GM21447 (cell line): ENCODE results near the gene DLAT.
A peak's percentile ranks its signal among the peaks of the same experiment; 100 is the strongest.
"Not testable (repeated sequence)": the region's sequence is repeated elsewhere in the genome, so short reads cannot be mapped to it uniquely, and the experiment has no call there.

Experiments used
- ATAC-seq: cut with Tn5 transposase; IDR thresholded peaks from one replicate; pipeline ENCODE4 v1.9.1; 2021; ENCODE audit not compliant: unreplicated experiment

Gene DLAT

DNA sequence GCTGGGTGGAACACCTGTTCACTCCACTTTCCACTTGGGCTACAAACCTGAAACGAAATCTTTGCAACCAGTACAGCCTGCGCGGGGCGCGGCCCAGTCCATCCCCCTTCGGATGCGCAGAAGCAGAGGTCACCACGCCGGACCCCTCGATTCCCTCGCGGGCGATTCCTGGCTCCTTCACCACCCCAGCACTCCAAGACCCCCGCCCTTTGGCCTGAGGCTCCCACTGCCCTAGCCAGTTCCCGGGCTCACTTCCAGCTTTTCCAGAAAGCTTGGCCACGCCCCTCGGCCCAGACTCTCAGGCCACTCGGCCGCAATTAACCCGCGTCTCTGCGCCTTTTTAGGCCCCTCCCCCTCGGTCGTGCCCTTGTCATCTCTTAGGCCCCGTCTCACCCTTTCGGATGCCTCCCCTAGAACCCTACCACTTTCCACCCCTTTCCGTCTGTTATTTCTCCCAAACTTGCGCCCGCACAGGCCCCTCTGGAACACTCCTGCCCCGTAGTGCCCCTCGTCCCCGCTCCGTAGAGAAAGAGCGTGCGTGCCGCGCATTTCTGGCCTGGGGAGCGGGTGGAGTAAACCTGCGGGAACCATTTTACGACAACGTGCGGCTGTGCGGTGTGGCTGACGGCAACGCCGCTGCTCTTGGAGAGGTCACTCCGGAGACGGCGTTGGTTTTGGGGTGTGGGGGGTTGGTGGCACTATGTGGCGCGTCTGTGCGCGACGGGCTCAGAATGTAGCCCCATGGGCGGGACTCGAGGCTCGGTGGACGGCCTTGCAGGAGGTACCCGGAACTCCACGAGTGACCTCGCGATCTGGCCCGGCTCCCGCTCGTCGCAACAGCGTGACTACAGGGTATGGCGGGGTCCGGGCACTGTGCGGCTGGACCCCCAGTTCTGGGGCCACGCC lies at the start of gene DLAT:
TSS of gene DLAT (plus strand) at position 636 of the 906 bp plus-strand sequence. CDS start at position 701, 65 bp downstream.
- peak; percentile 70 for ATAC-seq

DNA sequence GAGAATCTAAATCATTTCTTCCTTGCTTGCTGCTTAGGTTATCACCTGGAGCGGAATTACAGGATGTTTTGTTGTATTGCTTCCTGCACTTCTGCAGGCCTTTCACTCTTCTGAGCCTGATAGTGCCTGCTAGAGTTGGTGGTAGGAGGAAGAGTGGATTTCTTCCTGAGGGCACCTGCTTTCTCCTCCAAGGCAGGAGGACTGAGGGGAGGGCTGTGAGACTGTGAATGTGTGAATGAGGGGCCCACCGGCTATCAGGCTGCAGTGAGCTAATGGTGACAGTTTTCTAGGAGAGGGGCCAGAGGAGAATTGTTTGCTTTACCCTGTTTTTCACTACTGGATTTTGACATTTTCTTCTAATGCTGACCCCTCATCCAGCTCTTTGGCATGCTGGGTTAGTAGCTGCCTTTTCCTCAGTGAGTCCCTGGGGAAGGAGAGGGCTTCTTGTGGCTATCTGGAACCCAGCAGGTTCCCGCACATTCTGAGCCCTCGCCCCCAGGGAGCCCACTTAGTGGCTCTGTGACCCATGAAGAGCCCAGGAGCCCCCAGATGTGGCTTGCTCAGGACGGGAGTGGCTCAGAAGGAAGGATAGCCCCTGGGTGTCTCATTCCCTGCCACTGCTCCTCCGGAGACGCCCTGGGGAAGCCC lies 49.0 kb upstream of the DLAT start:
- ATAC-seq = no peak

DNA sequence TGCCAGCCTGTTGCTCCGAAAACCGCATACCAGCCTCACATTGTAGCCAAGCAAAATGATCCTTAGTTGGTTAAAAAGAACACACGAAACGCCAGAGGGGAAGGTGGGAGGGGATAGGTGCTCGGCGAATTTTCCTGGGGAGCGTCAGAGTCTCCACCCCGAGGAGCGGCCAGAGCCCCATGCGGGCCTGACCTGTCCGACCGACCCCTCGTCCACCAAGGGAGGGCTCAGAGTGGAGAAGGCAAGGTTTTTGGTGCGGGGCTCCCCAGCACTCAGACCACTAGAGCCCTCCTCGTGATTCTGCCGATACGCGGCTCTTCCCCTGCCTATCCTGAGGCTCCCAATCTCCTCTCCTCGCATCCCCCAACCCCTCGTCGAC lies 48.5 kb upstream of the DLAT start:
- ATAC-seq = no peak

DNA sequence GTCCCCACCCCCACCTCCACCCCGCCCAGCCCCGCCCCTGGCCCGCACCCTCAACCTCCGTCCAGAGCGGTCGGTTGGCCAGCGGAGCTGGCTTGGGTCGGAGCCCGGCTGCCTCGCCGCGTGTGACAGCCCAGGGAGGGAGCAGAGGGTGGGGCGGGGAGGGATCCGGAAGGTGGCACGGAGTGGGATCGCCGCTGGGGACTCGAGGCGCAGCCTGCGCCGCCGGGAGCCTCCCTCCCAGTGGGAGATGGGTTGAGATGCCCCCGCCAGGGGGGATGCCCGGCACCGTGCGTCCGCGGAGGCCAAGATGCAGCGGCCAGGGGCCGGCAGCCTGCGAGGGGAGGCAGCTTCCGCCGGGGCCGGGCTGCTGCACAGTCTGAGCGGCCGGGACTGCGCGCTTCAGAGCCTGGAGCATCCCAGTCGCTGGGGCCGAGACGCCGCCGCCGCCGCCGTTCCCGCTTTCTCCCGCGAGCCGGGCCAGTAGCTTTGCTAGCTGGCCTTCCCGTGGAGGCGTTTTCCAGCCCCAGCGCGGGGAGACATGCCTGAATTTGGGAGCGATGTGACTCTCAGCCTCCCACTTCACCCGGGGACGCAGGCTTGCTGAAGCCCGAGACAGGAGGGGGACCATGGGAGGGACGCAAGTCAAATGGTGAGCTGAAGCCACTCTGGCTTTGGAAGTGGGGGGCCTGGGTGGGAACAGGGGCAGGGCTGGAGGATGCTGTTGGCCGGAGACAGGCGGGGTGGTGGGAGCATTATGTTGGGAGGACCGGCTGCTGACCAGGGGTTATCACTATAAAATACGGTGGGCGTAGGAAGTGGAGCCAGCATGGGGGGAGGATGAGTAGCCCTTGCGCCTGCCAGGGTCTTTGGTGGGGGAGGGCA lies 47.8 kb upstream of the DLAT start:
- ATAC-seq = no peak

DNA sequence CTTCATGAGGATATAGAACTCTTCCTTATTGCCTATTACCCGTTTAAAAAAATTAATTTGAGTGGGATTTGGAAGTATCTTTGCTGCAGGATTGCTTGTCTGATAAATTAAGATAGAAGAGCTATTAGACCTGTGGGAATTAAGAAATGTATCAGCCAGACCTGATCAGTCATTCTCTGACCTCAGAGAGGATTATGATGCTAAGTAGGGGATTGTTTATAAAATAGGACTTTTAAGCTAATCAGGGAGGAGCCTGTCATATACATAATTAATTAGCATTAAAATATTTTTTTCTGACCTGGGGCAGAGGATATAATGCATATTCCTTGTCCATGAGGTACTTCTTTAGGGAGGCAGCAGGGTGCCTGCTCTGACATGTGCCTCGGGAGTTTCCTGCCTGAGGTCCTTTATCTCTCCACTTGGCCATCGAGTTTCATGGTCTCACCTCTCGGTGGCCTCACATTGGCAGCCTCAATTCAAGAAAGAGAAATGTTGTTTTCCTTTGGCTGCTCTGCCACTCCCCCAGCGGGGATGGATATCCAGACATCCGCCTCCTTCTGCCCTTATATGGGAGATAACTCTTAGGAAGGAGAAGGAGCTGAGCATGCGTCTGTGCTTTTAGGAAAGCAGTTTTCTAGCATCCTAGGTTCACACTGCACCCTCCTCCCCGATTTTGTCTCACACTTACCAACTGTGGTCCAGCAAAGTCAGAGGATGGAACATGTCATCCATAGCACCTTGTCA lies 47.0 kb upstream of the DLAT start:
- no peak for ATAC-seq

DNA sequence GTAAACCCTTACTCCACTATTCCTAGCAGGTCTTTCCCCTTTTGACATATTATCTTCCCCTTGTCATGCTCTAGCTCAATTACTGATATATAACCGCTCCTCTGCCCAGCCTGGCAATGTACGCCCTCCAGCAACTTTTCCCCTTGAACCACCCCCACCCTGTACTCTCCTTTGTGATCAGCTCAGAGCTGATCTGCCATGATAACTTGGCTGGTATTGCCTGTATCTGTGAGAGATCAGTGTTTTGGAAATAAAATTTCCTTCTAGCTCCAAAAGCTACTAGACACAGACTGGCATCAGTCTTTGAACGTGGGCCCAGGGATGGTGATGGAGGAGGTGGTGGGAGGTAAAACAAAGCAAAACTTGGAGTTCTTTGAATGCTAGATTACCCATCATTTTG lies 45.1 kb upstream of the DLAT start:
- ATAC-seq = no peak

DNA sequence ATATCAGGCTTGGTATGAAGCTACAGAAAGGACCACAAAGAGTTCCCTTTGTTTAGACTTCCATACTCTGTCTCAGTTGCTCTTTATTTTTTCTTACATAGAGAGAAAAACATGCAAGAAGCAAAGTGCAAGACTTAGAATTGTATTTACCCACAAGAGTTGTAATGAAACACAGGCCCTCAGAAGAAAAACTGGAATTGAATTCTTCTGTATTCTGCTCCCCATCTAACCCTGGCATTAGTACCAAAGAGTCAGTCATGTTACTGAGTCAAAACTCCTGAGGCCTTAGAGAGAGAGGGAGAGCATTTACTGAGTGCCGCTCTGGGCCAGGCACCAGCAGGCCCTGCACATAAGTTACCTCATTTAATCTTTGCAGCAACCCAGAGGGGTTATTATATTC lies 43.9 kb upstream of the DLAT start:
- ATAC-seq = no peak

DNA sequence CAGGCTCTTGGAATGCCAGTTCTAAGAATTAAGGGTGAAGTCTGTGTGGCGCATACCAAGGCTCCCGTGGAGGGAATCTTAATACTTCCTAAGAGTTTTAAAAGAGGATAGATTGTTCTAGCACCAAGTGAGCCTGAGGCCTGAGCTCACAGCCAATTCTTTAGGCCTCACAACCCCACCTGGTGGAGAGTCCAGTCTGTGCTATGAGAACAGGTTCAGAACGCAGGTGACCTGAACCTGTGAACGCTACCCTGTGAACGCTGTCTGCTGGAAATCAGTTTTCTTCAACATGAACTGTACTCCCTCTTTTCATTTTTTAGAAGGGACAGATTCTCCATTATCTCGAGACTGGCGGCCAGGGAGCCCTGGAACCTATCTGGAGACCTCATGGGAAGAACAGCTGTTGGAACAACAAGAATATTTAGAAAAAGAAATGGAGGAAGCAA lies 43.2 kb upstream of the DLAT start:
- no peak for ATAC-seq

DNA sequence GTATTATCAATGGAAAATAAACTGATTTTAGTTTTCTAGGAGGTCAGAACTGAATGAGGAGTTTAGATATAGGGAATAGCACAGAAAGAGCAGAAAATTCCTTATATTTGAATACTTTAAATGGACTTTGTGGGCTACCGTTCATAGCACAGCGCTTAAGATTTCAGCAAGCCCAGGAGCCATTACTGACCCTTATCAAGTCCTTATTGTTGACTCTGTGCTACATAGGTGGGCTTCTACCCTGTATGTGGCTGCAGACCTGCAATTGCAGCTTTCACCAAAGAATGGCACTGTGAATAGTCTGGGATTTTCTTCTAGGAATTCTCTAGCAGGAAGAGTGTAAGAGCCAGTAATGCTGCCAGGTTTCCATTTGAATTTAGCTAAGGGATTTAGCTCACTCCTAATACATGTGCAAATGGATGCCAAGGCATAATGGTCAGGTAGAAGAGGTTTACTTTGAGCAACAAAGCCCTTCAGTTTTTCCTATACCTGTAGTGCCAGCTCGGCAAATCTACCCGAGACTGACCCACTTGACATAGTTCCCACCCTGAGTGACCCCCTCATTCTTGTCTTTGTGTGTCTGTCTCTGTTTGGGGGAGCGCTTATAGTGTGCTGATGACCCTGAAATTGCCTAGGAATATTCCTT lies 42.5 kb upstream of the DLAT start:
- no peak for ATAC-seq

DNA sequence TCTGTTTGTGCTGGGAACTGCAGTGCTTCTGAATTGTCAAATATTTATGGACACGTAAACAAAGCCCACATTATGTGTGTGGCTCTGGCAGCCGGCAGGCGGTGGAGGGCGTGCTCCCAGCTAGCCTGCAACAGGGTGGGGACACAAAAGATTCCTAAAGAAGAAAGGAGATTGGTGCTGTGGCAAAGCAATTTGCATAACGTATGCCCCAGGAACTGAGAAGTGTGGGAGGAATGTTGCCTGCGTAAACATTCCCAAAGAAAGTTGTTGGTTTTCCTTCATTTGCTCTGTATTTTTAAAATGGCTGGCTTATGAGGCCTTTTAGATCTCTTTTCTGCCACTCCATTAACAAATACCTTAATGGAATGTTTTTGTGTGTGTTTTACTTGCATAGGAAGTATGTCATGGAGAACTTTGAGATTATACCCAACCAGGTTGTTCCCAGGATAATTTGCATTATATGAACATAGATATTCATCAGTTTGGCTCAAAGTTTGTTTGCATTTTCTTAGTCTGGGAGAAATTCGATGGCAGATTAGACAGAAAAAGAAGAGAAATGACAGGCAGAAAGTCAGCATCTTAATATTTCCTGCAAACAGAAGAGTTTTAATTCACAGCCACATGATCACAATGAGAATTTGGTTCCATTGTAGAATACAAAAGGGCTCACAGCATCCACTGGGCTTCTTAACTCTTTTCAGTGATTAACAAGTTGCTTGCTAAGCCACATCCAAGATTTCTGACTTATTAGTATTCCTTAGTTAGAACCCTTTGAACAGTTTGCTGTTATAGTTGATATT lies 41.8 kb upstream of the DLAT start:
- ATAC-seq = no peak

DNA sequence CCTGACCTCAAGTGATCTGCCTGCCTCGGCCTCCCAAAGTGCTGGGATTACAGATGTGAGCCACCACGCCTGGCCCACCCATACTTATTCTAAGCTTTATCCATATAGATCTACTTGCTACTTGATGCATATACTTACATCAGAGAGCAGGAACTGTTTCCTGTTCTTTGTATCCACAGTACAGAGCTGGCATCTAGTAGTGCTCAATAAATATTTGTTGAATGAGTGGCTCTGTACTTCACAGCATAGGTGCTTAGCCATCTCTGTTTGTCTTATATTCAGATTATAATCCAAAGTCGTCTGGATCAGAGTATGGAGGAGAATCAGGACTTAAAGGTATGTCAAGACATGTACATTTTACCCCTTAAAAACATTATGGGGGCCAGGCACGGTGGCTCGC lies 38.6 kb upstream of the DLAT start:
- no peak for ATAC-seq

DNA sequence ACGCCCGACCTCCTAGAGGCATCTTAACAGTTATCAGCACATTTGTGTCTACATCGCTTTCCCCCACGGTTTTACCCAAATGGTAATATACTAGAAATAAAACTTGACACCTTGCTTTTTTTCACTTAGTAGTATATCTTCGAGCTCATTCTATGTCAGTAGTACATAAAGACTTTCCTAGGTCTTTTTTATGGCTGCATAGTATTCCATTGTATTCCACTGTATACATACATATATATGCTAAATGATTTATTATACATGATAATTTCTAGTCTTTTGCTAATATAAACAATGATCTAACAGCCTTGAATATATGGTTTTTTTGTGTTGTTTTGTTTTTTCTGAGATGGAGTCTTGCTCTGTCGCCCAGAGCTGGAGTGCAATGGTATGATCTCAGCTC lies 34.8 kb upstream of the DLAT start:
- ATAC-seq = no peak

DNA sequence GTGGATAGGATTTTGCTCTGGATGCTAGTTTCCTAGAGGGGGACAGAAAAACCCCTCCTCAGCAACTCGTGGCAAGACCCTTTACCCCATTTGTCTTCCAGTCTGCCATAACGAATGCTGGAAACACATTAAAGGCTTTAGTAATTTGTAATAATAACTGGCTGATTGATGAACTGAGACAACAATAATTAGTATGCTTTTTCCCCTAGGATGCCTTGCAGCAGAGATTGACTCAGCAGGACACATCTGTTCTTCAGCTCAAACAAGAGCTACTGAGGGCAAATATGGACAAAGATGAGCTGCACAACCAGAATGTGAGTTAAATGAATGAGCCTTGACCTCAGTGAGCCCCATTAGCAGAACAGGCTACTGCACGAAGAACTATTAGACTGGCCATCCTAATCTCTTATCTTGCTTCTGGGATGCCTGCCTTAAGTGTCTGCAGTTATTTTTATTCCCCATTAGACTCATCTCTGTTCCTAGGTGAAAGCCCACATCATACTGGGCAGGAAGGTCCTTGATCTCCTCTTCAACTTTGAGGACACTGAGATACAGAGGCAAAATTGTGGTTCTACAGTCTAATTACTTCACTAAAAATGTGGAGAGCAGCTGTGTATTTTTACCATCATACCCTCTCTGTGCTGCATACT lies 32.9 kb upstream of the DLAT start:
- ATAC-seq = no peak

DNA sequence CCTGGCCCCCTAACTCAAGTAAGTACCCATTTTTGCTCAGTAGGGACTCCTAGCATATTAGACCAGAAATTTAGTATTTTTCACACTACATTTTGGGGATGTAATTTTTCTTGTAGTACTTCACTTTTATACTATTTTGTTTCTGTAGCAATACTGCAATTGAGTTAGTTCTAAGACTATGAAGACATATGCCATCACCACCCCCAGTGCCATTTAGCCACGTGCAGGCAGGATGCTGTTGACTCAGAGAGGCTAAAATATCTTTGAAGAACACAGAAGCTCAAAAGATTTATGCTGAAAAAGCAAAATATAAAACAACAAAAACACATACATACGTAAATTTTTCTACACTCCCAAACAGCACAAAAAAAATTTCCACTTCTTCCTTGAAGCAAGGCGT lies 29.1 kb upstream of the DLAT start:
- no peak for ATAC-seq

DNA sequence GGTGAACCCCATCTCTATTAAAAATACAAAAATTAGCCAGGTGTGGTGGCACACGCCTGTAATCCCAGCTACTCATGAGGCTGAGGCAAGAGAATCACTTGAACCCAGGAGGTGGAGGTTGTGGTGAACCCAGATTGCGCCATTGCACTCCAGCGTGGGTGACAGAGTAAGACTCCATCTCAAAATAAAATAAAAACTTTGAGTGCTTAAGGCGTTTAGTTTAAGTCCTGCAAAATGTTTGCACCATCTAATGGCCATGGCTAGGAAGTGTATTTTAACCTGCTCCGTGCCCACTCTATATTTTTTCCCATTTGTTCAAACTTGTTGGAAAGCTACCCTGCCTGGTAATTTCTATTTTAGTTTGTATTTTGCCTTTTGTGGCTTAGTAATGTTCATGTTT lies 28.5 kb upstream of the DLAT start:
- not testable (repeated sequence) for ATAC-seq

DNA sequence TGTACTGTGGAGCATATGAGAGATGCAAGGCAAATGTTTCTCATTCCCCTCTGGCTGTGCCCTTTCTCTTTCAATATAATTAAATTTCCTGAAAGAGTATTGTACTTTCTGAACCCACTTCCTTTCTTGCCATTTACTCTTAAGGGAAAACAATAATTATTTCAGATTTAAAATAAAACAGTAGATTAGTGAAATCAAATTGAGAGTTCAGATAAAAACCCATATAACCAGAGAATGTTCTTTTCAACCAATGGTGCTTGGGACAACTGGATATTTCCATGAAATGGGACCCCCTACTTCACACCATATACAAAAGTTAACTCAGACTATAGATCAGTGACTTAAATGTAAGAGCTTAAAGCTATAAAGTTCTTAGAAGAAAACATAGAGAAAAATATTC lies 26.1 kb upstream of the DLAT start:
- no peak for ATAC-seq

DNA sequence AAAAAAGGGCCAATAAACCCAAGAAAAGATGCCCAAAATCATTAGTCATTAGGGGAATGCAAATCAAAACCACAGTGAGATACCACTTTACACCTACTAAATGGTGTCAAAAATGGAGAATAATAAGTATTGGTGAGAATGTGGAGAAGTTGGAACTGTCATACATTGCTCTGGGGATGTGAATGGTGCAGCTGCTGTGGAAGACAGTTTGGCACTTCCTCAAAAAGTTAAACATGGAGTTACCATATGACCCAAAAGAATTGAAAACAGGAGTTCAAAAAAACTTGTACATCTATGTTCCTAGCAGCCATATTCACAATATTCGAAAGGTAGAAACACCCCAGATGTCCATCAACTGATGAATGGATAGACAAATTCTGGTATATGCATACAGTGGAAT lies 24.5 kb upstream of the DLAT start:
- ATAC-seq = no peak

DNA sequence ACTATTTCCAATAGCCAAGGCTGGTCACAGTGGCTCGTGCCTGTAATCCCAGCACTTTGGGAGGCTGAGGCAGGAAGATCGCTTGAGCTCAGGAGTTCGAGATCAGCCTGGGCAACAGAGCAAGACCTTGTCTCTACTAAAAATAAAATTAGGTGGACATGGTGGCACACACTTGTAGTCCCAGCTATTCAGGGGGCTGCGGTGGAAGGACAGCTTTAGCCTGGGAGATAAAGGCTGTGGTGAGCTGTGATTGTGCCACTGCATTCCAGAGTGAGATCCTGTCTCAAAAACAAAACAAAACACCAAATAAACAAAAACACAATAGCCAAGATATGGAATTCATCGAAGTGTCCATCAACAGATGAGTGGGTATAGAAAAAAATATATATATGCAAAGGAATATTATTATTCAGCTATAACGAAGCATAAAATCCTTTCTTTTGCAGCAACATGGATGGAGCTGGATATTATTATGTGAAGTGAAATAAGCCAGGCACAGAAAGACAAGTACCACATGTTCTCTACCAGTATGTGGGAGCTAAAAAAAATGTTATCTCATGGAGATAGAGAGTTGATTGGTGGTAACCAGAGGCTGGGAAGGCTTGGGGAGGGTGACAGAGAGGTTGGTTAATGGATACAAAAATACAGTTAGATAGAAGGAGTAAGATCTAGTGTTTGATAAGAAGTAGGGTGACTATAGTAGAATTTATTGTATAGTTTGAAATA lies 22.6 kb upstream of the DLAT start:
- no peak for ATAC-seq
